ENCODE results near the gene SLC25A45. TPM values are rescaled to one million over a fixed set of nuclear protein-coding genes. Genes with fewer than 3 reads are reported as not detected.

The SLC25A45 gene
- total RNA-seq, 4 donors from 2014 or later: 0.29 to 5.9 (median 5.3) TPM; not detected in 1

- H3K27me3 ChIP-seq: no peaks in the 10 kb centered on the region
- no peaks in the 10 kb centered on the region for H3K36me3 ChIP-seq
- intact Hi-C loops (cut with DNase I; ENCODE audit: low total_unique reads): no loop called here
- no peak overlapping the region for H3K4me3 ChIP-seq
- H3K4me1 ChIP-seq: no peaks in the 10 kb centered on the region
- no peak for DNase-seq
- TF ChIP-seq CTCF (IDR thresholded peaks at IDR 0.05): no peak
- TF ChIP-seq POLR2A (IDR thresholded peaks at IDR 0.05): no peak
- no peak overlapping the region for H3K27ac ChIP-seq
- H3K9me3 ChIP-seq: no peaks in the 10 kb centered on the region
These were observed 22.3 kb upstream of the SLC25A45 start for GRCh38 chr11:65404638-65405339.

- TF ChIP-seq POLR2A (IDR thresholded peaks at IDR 0.05) (no peak), CTCF (IDR thresholded peaks at IDR 0.05) (no peak)
- no peaks in the 10 kb centered on the region for H3K9me3 ChIP-seq
- no peaks in the 10 kb centered on the region for H3K4me1 ChIP-seq
- H3K27ac ChIP-seq: no peak overlapping the region
- intact Hi-C loops (cut with DNase I; ENCODE audit: low total_unique reads): no loop called here
- no peaks in the 10 kb centered on the region for H3K36me3 ChIP-seq
- no peak overlapping the region for H3K4me3 ChIP-seq
- no peaks in the 10 kb centered on the region for H3K27me3 ChIP-seq
- DNase-seq: no peak
These were observed 21.8 kb upstream of the SLC25A45 start for GRCh38 chr11:65404210-65404609.

GRCh38 chr11:65403607-65404121 lies 21.2 kb upstream of the SLC25A45 start:
- H3K27ac ChIP-seq: no peak overlapping the region
- H3K9me3 ChIP-seq: no peaks in the 10 kb centered on the region
- TF ChIP-seq CTCF (IDR thresholded peaks at IDR 0.05) (no peak), POLR2A (IDR thresholded peaks at IDR 0.05) (no peak)
- no peak overlapping the region for H3K4me3 ChIP-seq
- no peaks in the 10 kb centered on the region for H3K4me1 ChIP-seq
- DNase-seq: no peak
- no peaks in the 10 kb centered on the region for H3K27me3 ChIP-seq
- intact Hi-C loops (cut with DNase I; ENCODE audit: low total_unique reads): no loop called here
- H3K36me3 ChIP-seq: no peaks in the 10 kb centered on the region

GRCh38 chr11:65402790-65403189 lies 20.3 kb upstream of the SLC25A45 start:
- H3K36me3 ChIP-seq: no peaks in the 10 kb centered on the region

More at GRCh38 chr11:65402790-65403189, 20.3 kb upstream of the SLC25A45 start:
- intact Hi-C loops (cut with DNase I; ENCODE audit: low total_unique reads): no loop called here
- Histone ChIP-seq H3K27ac (no peak overlapping the region), H3K9me3 (no peaks in the 10 kb centered on the region), H3K27me3 (no peaks in the 10 kb centered on the region), H3K4me3 (no peak overlapping the region), H3K4me1 (no peaks in the 10 kb centered on the region)
- no peak for DNase-seq
- no peak for TF ChIP-seq POLR2A (IDR thresholded peaks at IDR 0.05)
- no peak for TF ChIP-seq CTCF (IDR thresholded peaks at IDR 0.05)

Data from uterus (tissue), 4 donors.